ENCODE data around the gene AUP1.
"Not testable (repeated sequence)": the region's sequence is repeated elsewhere in the genome, so short reads cannot be mapped to it uniquely, and the experiment has no call there.

Gene AUP1

GRCh38 chr2:74529357-74530238, at the start of gene AUP1, which contains the start of gene HTRA2:
TSS of gene AUP1 (minus strand) at chr2:74529706. CDS start at chr2:74529629, 77 bp downstream.
TSS of gene HTRA2 (plus strand) at chr2:74529933. CDS start at chr2:74530007, 74 bp downstream.
- peak; percentile 85 for DNase-seq

- no peak for DNase-seq
Observed at GRCh38 chr2:74578408-74578807, 48.9 kb upstream of the AUP1 start.

- no peak for DNase-seq
Observed at GRCh38 chr2:74577448-74577847, 47.9 kb upstream of the AUP1 start.

GRCh38 chr2:74576863-74577229, 47.3 kb upstream of the AUP1 start:
- no peak for DNase-seq

- no peak for DNase-seq
Observed at GRCh38 chr2:74576211-74576862, 46.8 kb upstream of the AUP1 start.

GRCh38 chr2:74575320-74575719, 45.8 kb upstream of the AUP1 start:
- no peak for DNase-seq

GRCh38 chr2:74573747-74574562, 44.4 kb upstream of the AUP1 start:
- DNase-seq = no peak

GRCh38 chr2:74572178-74572925, 42.8 kb upstream of the AUP1 start:
- no peak for DNase-seq

- DNase-seq = no peak
Observed at GRCh38 chr2:74571058-74571457, 41.6 kb upstream of the AUP1 start.

GRCh38 chr2:74569686-74570085, 40.2 kb upstream of the AUP1 start:
- no peak for DNase-seq

- DNase-seq = no peak
Observed at GRCh38 chr2:74567881-74568280, 38.4 kb upstream of the AUP1 start.

GRCh38 chr2:74566754-74567085, 37.2 kb upstream of the AUP1 start:
- DNase-seq = no peak

GRCh38 chr2:74566076-74566753, 36.7 kb upstream of the AUP1 start:
- DNase-seq = no peak

GRCh38 chr2:74564222-74564621, 34.7 kb upstream of the AUP1 start:
- DNase-seq = no peak

- DNase-seq = no peak
Observed at GRCh38 chr2:74562126-74562775, 32.7 kb upstream of the AUP1 start.

- DNase-seq = not testable (repeated sequence)
Observed at GRCh38 chr2:74561022-74561421, 31.5 kb upstream of the AUP1 start.

GRCh38 chr2:74560591-74560990, 31.1 kb upstream of the AUP1 start:
- no peak for DNase-seq

- no peak for DNase-seq
Observed at GRCh38 chr2:74559912-74560311, 30.4 kb upstream of the AUP1 start.

- no peak for DNase-seq
Observed at GRCh38 chr2:74558284-74559230, 29.1 kb upstream of the AUP1 start.

GRCh38 chr2:74556831-74557370, 27.4 kb upstream of the AUP1 start:
- no peak for DNase-seq
